DLD1 (cell line): Measurements from ENCODE around the gene OTOA.
"Not testable (repeated sequence)": the region's sequence is repeated elsewhere in the genome, so short reads cannot be mapped to it uniquely, and the experiment has no call there.

Experiments
- in situ Hi-C: cut with HindIII; loops from 2 replicates; pipeline ENCODE4 v1.10.0; 2017; ENCODE audit warnings: low sequenced_read_pairs

The OTOA gene

GRCh38 chr16:21667575-21667974 lies 3.8 kb downstream of the OTOA start:
- in situ Hi-C loops = no loop called here

- in situ Hi-C loops = no loop called here
These were observed 9.7 kb downstream of the OTOA start for GRCh38 chr16:21673469-21673868.

GRCh38 chr16:21674456-21674855 lies 10.7 kb downstream of the OTOA start:
- in situ Hi-C loops = not testable (repeated sequence)

- in situ Hi-C loops = not testable (repeated sequence)
These were observed 16.9 kb downstream of the OTOA start for GRCh38 chr16:21680714-21681113.

GRCh38 chr16:21683184-21683583 lies 19.4 kb downstream of the OTOA start:
- in situ Hi-C loops = no loop called here

- in situ Hi-C loops = no loop called here
These were observed 20.4 kb downstream of the OTOA start for GRCh38 chr16:21684199-21684598.

- in situ Hi-C loops = no loop called here
These were observed 21.3 kb downstream of the OTOA start for GRCh38 chr16:21685034-21685455.

GRCh38 chr16:21689107-21689506 lies 25.3 kb downstream of the OTOA start:
- in situ Hi-C loops = no loop called here

- in situ Hi-C loops = not testable (repeated sequence)
These were observed 27.2 kb downstream of the OTOA start for GRCh38 chr16:21690967-21691366.

GRCh38 chr16:21694609-21695008 lies 30.8 kb downstream of the OTOA start:
- in situ Hi-C loops = no loop called here

- in situ Hi-C loops = no loop called here
These were observed 33.3 kb downstream of the OTOA start for GRCh38 chr16:21697032-21697431.

- in situ Hi-C loops = no loop called here
These were observed 34.6 kb downstream of the OTOA start for GRCh38 chr16:21698169-21699032.

- in situ Hi-C loops = no loop called here
These were observed 37.5 kb downstream of the OTOA start for GRCh38 chr16:21701271-21701670.

- in situ Hi-C loops = no loop called here
These were observed 38.5 kb downstream of the OTOA start for GRCh38 chr16:21702276-21702675.

GRCh38 chr16:21703156-21703555 lies 39.4 kb downstream of the OTOA start:
- in situ Hi-C loops = no loop called here

GRCh38 chr16:21703589-21704174 lies 39.9 kb downstream of the OTOA start:
- in situ Hi-C loops = no loop called here

GRCh38 chr16:21704266-21704665 lies 40.5 kb downstream of the OTOA start:
- in situ Hi-C loops = no loop called here

- in situ Hi-C loops = no loop called here
These were observed 41.0 kb downstream of the OTOA start for GRCh38 chr16:21704733-21705132.

- in situ Hi-C loops = no loop called here
These were observed 44.9 kb downstream of the OTOA start for GRCh38 chr16:21708533-21709115.

GRCh38 chr16:21710938-21711337 lies 47.2 kb downstream of the OTOA start:
- in situ Hi-C loops = no loop called here

- in situ Hi-C loops = no loop called here
These were observed 50.0 kb downstream of the OTOA start for GRCh38 chr16:21713549-21714368.
